H1 (cell line): ENCODE data around the gene LOC101059915.

Experiments used
- CTCF ChIA-PET: fragments of 300-600 bp; sonication (Branson Sonifier 250); formaldehyde crosslinking; loops from one replicate; lab custom pipeline; 2021; ENCODE audit not compliant: partially characterized antibody; lab: Charles Lee
- POLR2A ChIA-PET: fragments of 300-600 bp; sonication (Branson Sonifier 250); formaldehyde crosslinking; loops from one replicate; lab custom pipeline; 2021; ENCODE audit warnings: inconsistent platforms; ENCODE audit not compliant: partially characterized antibody; lab: Charles Lee
- DNase-seq, 2 experiments: peaks; one replicate each; pipeline versions ENCODE4 v3.0.0 to v3.0.0-alpha.2; 2010 to 2022; ENCODE audit warnings: low spot score in 2 of 2, low read depth in 1 of 2, mixed read lengths in 1 of 2
- FAIRE-seq: peaks from 2 replicates; lab custom pipeline; 2011; peaks lifted over from hg19 to GRCh38; lab: Jason Lieb, UNC
- H2AFZ ChIP-seq: 2 replicates; pipeline ENCODE4 v1.8.1; 2012; ENCODE audit warnings: low read length, inconsistent platforms
- H2AK5ac ChIP-seq: 2 replicates; pipeline ENCODE4 v1.6.1; 2013; ENCODE audit warnings: low read depth, low read length
- H2BK120ac ChIP-seq: replicated peaks from 2 replicates; pipeline ENCODE3; 2013; ENCODE audit warnings: low read depth, low read length, inconsistent platforms
- H2BK12ac ChIP-seq: 2 replicates; pipeline ENCODE4 v1.6.1; 2013; ENCODE audit warnings: low read depth, low read length
- H2BK15ac ChIP-seq: 2 replicates; pipeline ENCODE4 v1.6.1; 2013; ENCODE audit warnings: low read length
- H2BK20ac ChIP-seq: 2 replicates; pipeline ENCODE4 v1.6.1; 2013; ENCODE audit warnings: low read length
- H2BK5ac ChIP-seq: 2 replicates; pipeline ENCODE4 v1.6.1; 2013; ENCODE audit warnings: low read depth, low read length
- H3K14ac ChIP-seq: 2 replicates; pipeline ENCODE4 v1.6.1; 2013; ENCODE audit warnings: inconsistent platforms; ENCODE audit not compliant: insufficient read length
- H3K18ac ChIP-seq: 2 replicates; pipeline ENCODE4 v1.6.1; 2013; ENCODE audit warnings: low read length; ENCODE audit errors: extremely low read depth
- H3K23ac ChIP-seq: 2 replicates; pipeline ENCODE4 v1.6.1; 2013; ENCODE audit warnings: inconsistent platforms; ENCODE audit not compliant: insufficient read length
- H3K23me2 ChIP-seq: 2 replicates; pipeline ENCODE4 v1.6.1; 2013; ENCODE audit warnings: low read depth, low read length
- H3K27ac ChIP-seq: 2 replicates; pipeline ENCODE4 v1.6.1; 2011; ENCODE audit warnings: low read depth, low read length, inconsistent platforms
- H3K27me3 ChIP-seq, 4 experiments: replicated peaks in 1 of 4; 1 replicate in 1 of 4; 2 replicates in 3 of 4; pipeline versions ENCODE4 v1.6.1 to v1.8.1; 2011 to 2013; ENCODE audit warnings: low read length in 3 of 4, mild to moderate bottlenecking in 3 of 4, inconsistent platforms in 2 of 4, mixed read lengths in 2 of 4, moderate library complexity in 1 of 4; ENCODE audit not compliant: control insufficient read depth in 3 of 4, insufficient read depth in 3 of 4; ENCODE audit errors: extremely low read depth in 1 of 4
- H3K36me3 ChIP-seq, 4 experiments: 2 replicates each; pipeline versions ENCODE4 v1.6.1 to v1.8.1; 2011 to 2013; ENCODE audit warnings: mild to moderate bottlenecking in 4 of 4, low read length in 3 of 4, moderate library complexity in 2 of 4, control low read depth in 1 of 4, inconsistent platforms in 1 of 4; ENCODE audit not compliant: insufficient read depth in 4 of 4, control insufficient read depth in 2 of 4
- H3K4ac ChIP-seq: replicated peaks from 2 replicates; pipeline ENCODE3; 2013; ENCODE audit warnings: low read length, low read depth, mixed read lengths, inconsistent platforms; ENCODE audit not compliant: insufficient read length
- H3K4me1 ChIP-seq, 4 experiments: replicated peaks in 1 of 4; 1 replicate in 1 of 4; 2 replicates in 3 of 4; pipeline versions ENCODE4 v1.6.1 to v1.8.1; 2011 to 2013; ENCODE audit warnings: low read length in 3 of 4, inconsistent platforms in 2 of 4, mixed read lengths in 1 of 4; ENCODE audit not compliant: insufficient read depth in 4 of 4, control insufficient read depth in 3 of 4
- H3K4me2 ChIP-seq, 2 experiments: 2 replicates each; pipeline versions ENCODE4 v1.6.1 to v1.8.1; 2011 to 2013; ENCODE audit warnings: low read depth in 2 of 2, low read length in 2 of 2, control low read depth in 1 of 2, inconsistent platforms in 1 of 2, mild to moderate bottlenecking in 1 of 2; ENCODE audit not compliant: insufficient read depth in 1 of 2
- H3K4me3 ChIP-seq, 4 experiments: fragments of 200-600, 300-600 bp in 1 of 4; sonication (generic), shearing (Covaris generic), sonication (Bioruptor Twin) in 1 of 4; 2 replicates each; pipeline versions ENCODE4 v1.5.1 to v1.8.1; 2011 to 2016; ENCODE audit warnings: low read length in 4 of 4, low read depth in 3 of 4, control low read depth in 2 of 4, inconsistent platforms in 2 of 4, mild to moderate bottlenecking in 2 of 4, mixed read lengths in 1 of 4, moderate library complexity in 1 of 4; ENCODE audit not compliant: insufficient read depth in 2 of 4; ENCODE audit errors: extremely low read depth in 1 of 4
- H3K56ac ChIP-seq: replicated peaks from 2 replicates; pipeline ENCODE3; 2013; ENCODE audit warnings: low read depth, mild to moderate bottlenecking, mixed read lengths, low read length, inconsistent platforms; ENCODE audit not compliant: insufficient read length
- H3K79me1 ChIP-seq: 2 replicates; pipeline ENCODE4 v1.6.1; 2013; ENCODE audit warnings: low read depth, low read length, control low read depth
- H3K79me2 ChIP-seq, 2 experiments: 2 replicates each; pipeline versions ENCODE4 v1.6.1 to v1.8.1; 2012 to 2013; ENCODE audit warnings: low read length in 2 of 2, mild to moderate bottlenecking in 2 of 2, inconsistent platforms in 1 of 2; ENCODE audit not compliant: insufficient read depth in 2 of 2, control insufficient read depth in 1 of 2
- H3K9ac ChIP-seq, 4 experiments: replicated peaks in 1 of 4; 1 replicate in 1 of 4; 2 replicates in 3 of 4; pipeline versions ENCODE4 v1.6.1 to v1.8.1; 2011 to 2013; ENCODE audit warnings: low read depth in 3 of 4, low read length in 3 of 4, control low read depth in 2 of 4, mild to moderate bottlenecking in 2 of 4, moderate library complexity in 2 of 4, inconsistent platforms in 1 of 4; ENCODE audit errors: extremely low read depth in 1 of 4
- H3K9me3 ChIP-seq, 2 experiments: 2 replicates each; pipeline versions ENCODE4 v1.6.1 to v1.8.1; 2012 to 2013; ENCODE audit warnings: mild to moderate bottlenecking in 2 of 2, moderate library complexity in 2 of 2, control low read depth in 1 of 2, inconsistent platforms in 1 of 2, low read depth in 1 of 2, low read length in 1 of 2, mixed read lengths in 1 of 2; ENCODE audit not compliant: insufficient read depth in 2 of 2
- H4K20me1 ChIP-seq, 2 experiments: replicated peaks in 1 of 2; 2 replicates each; pipeline versions ENCODE3 to v1.8.1; 2011 to 2013; ENCODE audit warnings: inconsistent platforms in 2 of 2, low read length in 2 of 2, mild to moderate bottlenecking in 1 of 2; ENCODE audit not compliant: insufficient read depth in 2 of 2, control insufficient read depth in 1 of 2
- H4K5ac ChIP-seq: 2 replicates; pipeline ENCODE4 v1.6.1; 2013; ENCODE audit warnings: low read length, low read depth, mixed read lengths, inconsistent platforms; ENCODE audit not compliant: insufficient read length
- H4K8ac ChIP-seq: 2 replicates; pipeline ENCODE4 v1.8.0; 2013; ENCODE audit warnings: mild to moderate bottlenecking, moderate library complexity, low read length, inconsistent platforms; ENCODE audit not compliant: insufficient read depth; ENCODE audit errors: extremely low read depth
- H4K91ac ChIP-seq: replicated peaks from 2 replicates; pipeline ENCODE3; 2013; ENCODE audit warnings: low read length, mixed read lengths, inconsistent platforms; ENCODE audit not compliant: insufficient read length
- NRF1 ChIP-seq: IDR thresholded peaks from 2 replicates; pipeline ENCODE4 v1.6.1; 2011; ENCODE audit warnings: mild to moderate bottlenecking, low read depth, low read length, improper control_type of control experiment
- TBP ChIP-seq: IDR thresholded peaks from 2 replicates; pipeline ENCODE4 v1.6.1; 2011; ENCODE audit warnings: low read depth, low read length, improper control_type of control experiment
- WGBS, 2 experiments: shearing (Covaris generic) in 1 of 2; methylation state at CpG; one replicate each; pipeline versions ENCODE4 v1.1.6 to v1.1.7; 2013 to 2015; ENCODE audit warnings: low lambda C conversion rate in 2 of 2, mixed read lengths in 2 of 2, inconsistent platforms in 1 of 2, low coverage in 1 of 2, missing lambda C conversion rate in 1 of 2; ENCODE audit not compliant: insufficient replicate concordance in 2 of 2, insufficient coverage in 1 of 2, insufficient read length in 1 of 2; ENCODE audit errors: extremely low coverage in 1 of 2, missing lambda C conversion rate in 1 of 2; 5-methylcytosine and 5-hydroxymethylcytosine counted together
- TF ChIP-seq, protein P1 (sequence below), 3 experiments: IDR thresholded peaks; 1 replicate in 2 of 3; 2 replicates in 1 of 3; pipeline versions ENCODE4 v1.5.1 to v1.6.1; 2011; ENCODE audit warnings: low read length in 3 of 3, mild to moderate bottlenecking in 3 of 3, inconsistent platforms in 2 of 3, low read depth in 1 of 3, moderate library complexity in 1 of 3; ENCODE audit not compliant: insufficient read depth in 1 of 3; ENCODE audit errors: control extremely low read depth in 1 of 3

Gene LOC101059915

DNA sequence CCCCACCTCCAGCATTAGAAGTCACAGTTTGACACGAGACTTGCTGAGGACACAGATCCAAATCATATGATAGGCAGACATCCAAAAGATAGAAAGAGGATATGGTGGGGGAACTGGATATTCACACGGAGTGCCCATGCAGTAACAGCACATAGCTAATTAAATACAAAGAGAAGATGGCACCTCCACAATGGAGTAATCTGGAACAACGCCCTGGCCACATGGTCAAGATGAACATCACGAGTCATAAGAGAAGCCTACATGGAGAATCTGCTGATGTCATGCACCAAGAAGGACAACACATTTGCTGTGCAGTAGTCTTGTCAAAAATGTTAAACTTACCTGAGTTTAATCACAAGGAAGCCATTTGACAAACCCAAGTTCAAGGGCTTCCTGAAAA lies 10.1 kb upstream of the LOC101059915 start:
- DNase-seq (no peak), FAIRE-seq (no peak)
- Histone ChIP-seq H2BK120ac (no peak overlapping the region), H3K56ac (no peak overlapping the region), H4K91ac (no peak overlapping the region), H3K23ac (no peak overlapping the region), H3K27ac (no peak overlapping the region), H4K8ac (no peak overlapping the region), H3K23me2 (no peaks in the 10 kb centered on the region), H3K79me1 (no peaks in the 10 kb centered on the region), H2BK20ac (no peak overlapping the region), H2AK5ac (no peak overlapping the region), H3K9ac (no peak overlapping the region), H3K79me2 (no peaks in the 10 kb centered on the region), H3K18ac (no peak overlapping the region), H3K4me1 (no peaks in the 10 kb centered on the region), H3K4me2 (no peak overlapping the region), H3K36me3 (no peaks in the 10 kb centered on the region), H2BK5ac (no peak overlapping the region), H3K4ac (no peak overlapping the region), H4K5ac (no peak overlapping the region), H3K14ac (no peak overlapping the region), H2BK12ac (no peak overlapping the region), H4K20me1 (no peaks in the 10 kb centered on the region), H3K27me3 (no peaks in the 10 kb centered on the region), H2AFZ (no peak overlapping the region), H3K9me3 (no peaks in the 10 kb centered on the region), H3K4me3 (no peak overlapping the region), H2BK15ac (no peak overlapping the region)
- CTCF ChIA-PET = no interaction called here
- POLR2A ChIA-PET = no interaction called here
- 90% methylated on average over 3 of the region's 4 CpGs; no CpG with 5 or more reads in 1 of the 2 experiments for WGBS, 2 experiments
- TF ChIP-seq TBP (no peak), NRF1 (no peak)
- TF ChIP-seq, protein P1, sequence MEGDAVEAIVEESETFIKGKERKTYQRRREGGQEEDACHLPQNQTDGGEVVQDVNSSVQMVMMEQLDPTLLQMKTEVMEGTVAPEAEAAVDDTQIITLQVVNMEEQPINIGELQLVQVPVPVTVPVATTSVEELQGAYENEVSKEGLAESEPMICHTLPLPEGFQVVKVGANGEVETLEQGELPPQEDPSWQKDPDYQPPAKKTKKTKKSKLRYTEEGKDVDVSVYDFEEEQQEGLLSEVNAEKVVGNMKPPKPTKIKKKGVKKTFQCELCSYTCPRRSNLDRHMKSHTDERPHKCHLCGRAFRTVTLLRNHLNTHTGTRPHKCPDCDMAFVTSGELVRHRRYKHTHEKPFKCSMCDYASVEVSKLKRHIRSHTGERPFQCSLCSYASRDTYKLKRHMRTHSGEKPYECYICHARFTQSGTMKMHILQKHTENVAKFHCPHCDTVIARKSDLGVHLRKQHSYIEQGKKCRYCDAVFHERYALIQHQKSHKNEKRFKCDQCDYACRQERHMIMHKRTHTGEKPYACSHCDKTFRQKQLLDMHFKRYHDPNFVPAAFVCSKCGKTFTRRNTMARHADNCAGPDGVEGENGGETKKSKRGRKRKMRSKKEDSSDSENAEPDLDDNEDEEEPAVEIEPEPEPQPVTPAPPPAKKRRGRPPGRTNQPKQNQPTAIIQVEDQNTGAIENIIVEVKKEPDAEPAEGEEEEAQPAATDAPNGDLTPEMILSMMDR (IDR thresholded peaks at IDR 0.05; ENCODE audit: control extremely low read depth in 1 of 3, insufficient read depth in 1 of 3, low read depth in 1 of 3, low read length in 3 of 3) = no peak
